IgD-negative memory B cell (primary cell): ENCODE data around the gene DGLUCY. TPM values are rescaled to one million over a fixed set of nuclear protein-coding genes. Genes with fewer than 3 reads are reported as not detected.

ENCODE experiments used
- H3K27ac Mint-ChIP-seq, 3 donors: one replicate each; pipeline ENCODE4 v1.8.0; 2020 to 2022; ENCODE audit warnings: mild to moderate bottlenecking in 3 of 3, mixed read lengths in 3 of 3, moderate library complexity in 1 of 3
- H3K27me3 Mint-ChIP-seq: one replicate; pipeline ENCODE4 v1.8.0; 2021; ENCODE audit warnings: mixed read lengths
- H3K36me3 Mint-ChIP-seq: one replicate; pipeline ENCODE4 v1.8.0; 2020; ENCODE audit warnings: mild to moderate bottlenecking, mixed read lengths
- H3K4me1 Mint-ChIP-seq, 3 donors: one replicate each; pipeline ENCODE4 v1.8.0; 2020 to 2022; ENCODE audit warnings: mixed read lengths in 3 of 3, mild to moderate bottlenecking in 1 of 3
- H3K4me3 Mint-ChIP-seq, 4 donors: one replicate each; pipeline ENCODE4 v1.8.0; 2020 to 2022; ENCODE audit warnings: mild to moderate bottlenecking in 4 of 4, mixed read lengths in 4 of 4, moderate library complexity in 3 of 4
- H3K9me3 Mint-ChIP-seq, 3 donors: one replicate each; pipeline ENCODE4 v1.8.0; 2020 to 2021; ENCODE audit warnings: mixed read lengths in 3 of 3, mild to moderate bottlenecking in 1 of 3
- polyA plus RNA-seq: library from polyadenylated mRNA; unstranded; fragments of 300-500 nt; fragmentation: Illumina TruSeq; gene quantifications from one replicate; pipeline ENCODE4 v1.2.3, GENCODE V29; 2021

The DGLUCY gene
- polyA plus RNA-seq, 1 donor from 2014 or later = 68.0 TPM

DNA sequence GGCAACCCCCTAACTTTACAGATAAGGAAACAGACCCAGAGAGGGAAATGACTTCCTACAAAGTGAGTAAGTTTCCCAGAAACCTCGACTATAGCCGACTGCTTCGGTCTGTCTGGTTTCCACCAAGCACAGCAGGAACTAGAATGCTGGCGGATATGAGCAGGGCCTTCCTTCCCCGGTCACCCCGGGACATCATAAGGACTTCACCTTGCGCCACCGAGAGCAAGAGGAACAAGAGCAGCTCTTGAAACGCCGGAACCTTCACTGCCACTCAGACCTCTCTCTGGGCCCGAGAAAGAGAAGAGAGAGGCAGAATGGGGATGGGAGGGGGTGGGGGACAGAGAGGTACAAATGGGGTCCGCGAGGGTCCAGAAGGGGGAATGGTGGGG is 160.0 kb downstream of the DGLUCY start:
- no peaks in the 10 kb centered on the region for H3K9me3 Mint-ChIP-seq
- H3K27ac Mint-ChIP-seq = no peak overlapping the region
- H3K4me3 Mint-ChIP-seq = no peak overlapping the region
- no peaks in the 10 kb centered on the region for H3K27me3 Mint-ChIP-seq
- no peaks in the 10 kb centered on the region for H3K4me1 Mint-ChIP-seq
- no peaks in the 10 kb centered on the region for H3K36me3 Mint-ChIP-seq

DNA sequence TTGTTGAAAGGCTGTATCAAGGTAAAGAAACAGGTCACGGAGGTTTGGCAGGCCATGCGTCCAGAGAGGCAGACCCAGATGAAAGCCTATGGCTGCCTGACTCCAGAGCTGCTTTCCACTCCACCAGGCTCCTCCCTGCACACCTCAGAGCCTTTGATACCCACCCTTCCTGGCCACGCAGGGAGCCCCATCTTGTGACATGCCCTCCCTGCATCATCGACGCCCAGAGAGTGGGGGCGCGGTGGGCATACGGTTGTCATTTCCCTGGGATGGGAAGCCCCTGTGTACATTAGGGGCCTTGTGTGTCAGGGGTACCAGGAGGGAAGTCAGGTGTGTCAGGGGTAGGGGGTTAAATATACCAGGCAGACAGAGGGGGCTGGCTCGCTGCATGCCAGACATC is 160.9 kb downstream of the DGLUCY start:
- Mint-ChIP-seq H3K27me3 (no peaks in the 10 kb centered on the region), H3K27ac (peak overlapping the region in 1 of 3 donors; percentile 25), H3K4me1 (no peaks in the 10 kb centered on the region), H3K36me3 (no peaks in the 10 kb centered on the region), H3K4me3 (no peak overlapping the region), H3K9me3 (no peaks in the 10 kb centered on the region)

Other genes starting within 250 kb of the DGLUCY start
- gene RPS6KA5, start 53.4 kb upstream of the DGLUCY start, polyA plus RNA-seq = 19.0 TPM
- 1.6 TPM for gene GPR68, start 130.6 kb downstream of the DGLUCY start, polyA plus RNA-seq